H9 (cell line): ENCODE data around the gene TKFC. TPM values are rescaled to one million over a fixed set of nuclear protein-coding genes. Genes with fewer than 3 reads are reported as not detected.

Experiments used
- DNase-seq: peaks from one replicate; pipeline ENCODE4 v3.0.0-alpha.2; 2017
- H2AFZ ChIP-seq: one replicate; pipeline ENCODE4 v1.6.1; 2013; ENCODE audit warnings: mild to moderate bottlenecking, low read length, control low read depth, moderate library complexity
- H2AK5ac ChIP-seq: 2 replicates; pipeline ENCODE4 v1.6.1; 2013; ENCODE audit warnings: low read length, control low read depth, mixed read lengths; ENCODE audit not compliant: insufficient read length
- H2BK120ac ChIP-seq: one replicate; pipeline ENCODE4 v1.6.1; 2013; ENCODE audit warnings: low read depth, mild to moderate bottlenecking, low read length, control low read depth, inconsistent platforms; ENCODE audit not compliant: poor library complexity, severe bottlenecking
- H2BK12ac ChIP-seq: 2 replicates; pipeline ENCODE4 v1.6.1; 2013; ENCODE audit warnings: low read length, control low read depth, mixed read lengths, low read depth; ENCODE audit not compliant: insufficient read length
- H2BK15ac ChIP-seq: 2 replicates; pipeline ENCODE4 v1.6.1; 2013; ENCODE audit warnings: low read depth, low read length, control low read depth
- H2BK20ac ChIP-seq: one replicate; pipeline ENCODE4 v1.6.1; 2013; ENCODE audit warnings: low read depth, mild to moderate bottlenecking, low read length, control low read depth, inconsistent platforms; ENCODE audit not compliant: poor library complexity, severe bottlenecking
- H2BK5ac ChIP-seq: 2 replicates; pipeline ENCODE4 v1.6.1; 2013; ENCODE audit warnings: low read length, control low read depth, mixed read lengths; ENCODE audit not compliant: insufficient read length
- H3K14ac ChIP-seq: 2 replicates; pipeline ENCODE4 v1.6.1; 2013; ENCODE audit warnings: low read length, control low read depth; ENCODE audit not compliant: insufficient read depth
- H3K18ac ChIP-seq: 2 replicates; pipeline ENCODE4 v1.6.1; 2013; ENCODE audit warnings: low read depth, mild to moderate bottlenecking, mixed read lengths, low read length, control low read depth; ENCODE audit not compliant: insufficient read length
- H3K23ac ChIP-seq: 2 replicates; pipeline ENCODE4 v1.6.1; 2013; ENCODE audit warnings: low read length, control low read depth, mixed read lengths, low read depth; ENCODE audit not compliant: insufficient read length
- H3K23me2 ChIP-seq: 2 replicates; pipeline ENCODE4 v1.6.1; 2013; ENCODE audit warnings: low read depth, mild to moderate bottlenecking, mixed read lengths, low read length, control low read depth; ENCODE audit not compliant: insufficient read length, poor library complexity, severe bottlenecking
- H3K27ac ChIP-seq: 2 replicates; pipeline ENCODE4 v1.5.1; 2013; ENCODE audit warnings: low read length, control low read depth, mixed read lengths, low read depth; ENCODE audit not compliant: insufficient read length
- H3K27me3 ChIP-seq: 2 replicates; pipeline ENCODE4 v1.6.1; 2013; ENCODE audit warnings: low read length, control low read depth, inconsistent platforms; ENCODE audit not compliant: insufficient read depth
- H3K4ac ChIP-seq: 2 replicates; pipeline ENCODE4 v1.6.1; 2013; ENCODE audit warnings: low read depth, mild to moderate bottlenecking, control low read depth, inconsistent platforms, low read length, moderate library complexity
- H3K4me1 ChIP-seq: 2 replicates; pipeline ENCODE4 v1.6.1; 2013; ENCODE audit warnings: low read length, control low read depth, inconsistent platforms; ENCODE audit not compliant: insufficient read depth
- H3K4me2 ChIP-seq: 2 replicates; pipeline ENCODE4 v1.6.1; 2013; ENCODE audit warnings: low read length, control low read depth, mixed read lengths; ENCODE audit not compliant: insufficient read length, insufficient read depth
- H3K56ac ChIP-seq: 2 replicates; pipeline ENCODE4 v1.6.1; 2013; ENCODE audit warnings: low read depth, mild to moderate bottlenecking, mixed read lengths, low read length, control low read depth; ENCODE audit not compliant: insufficient read length
- H3K79me1 ChIP-seq: 2 replicates; pipeline ENCODE4 v1.6.1; 2013; ENCODE audit warnings: low read depth, mild to moderate bottlenecking, moderate library complexity, low read length, control low read depth, inconsistent platforms; ENCODE audit not compliant: insufficient read depth, poor library complexity, severe bottlenecking
- H3K79me2 ChIP-seq: 2 replicates; pipeline ENCODE4 v1.6.1; 2013; ENCODE audit warnings: low read length, control low read depth, inconsistent platforms; ENCODE audit not compliant: insufficient read depth
- H3K9ac ChIP-seq: 2 replicates; pipeline ENCODE4 v1.6.1; 2013; ENCODE audit warnings: low read length, control low read depth, mixed read lengths; ENCODE audit not compliant: insufficient read length; ENCODE audit errors: extremely low read depth
- H3K9me3 ChIP-seq: one replicate; pipeline ENCODE4 v1.6.1; 2013; ENCODE audit warnings: low read depth, low read length, inconsistent platforms; ENCODE audit not compliant: control insufficient read depth
- H3T11ph ChIP-seq: one replicate; pipeline ENCODE4 v1.6.1; 2013; ENCODE audit warnings: mild to moderate bottlenecking, low read length, control low read depth, inconsistent platforms
- H4K20me1 ChIP-seq: one replicate; pipeline ENCODE4 v1.6.1; 2013; ENCODE audit not compliant: control insufficient read depth, insufficient read length, insufficient read depth
- H4K5ac ChIP-seq: 2 replicates; pipeline ENCODE4 v1.6.1; 2013; ENCODE audit warnings: low read depth, mild to moderate bottlenecking, mixed read lengths, low read length, control low read depth; ENCODE audit not compliant: insufficient read length
- H4K8ac ChIP-seq: replicated peaks from 2 replicates; pipeline ENCODE4 v1.6.1; 2013; ENCODE audit warnings: low read length, control low read depth, mixed read lengths, low read depth; ENCODE audit not compliant: insufficient read length
- H4K91ac ChIP-seq: 2 replicates; pipeline ENCODE4 v1.6.1; 2013; ENCODE audit warnings: low read depth, mild to moderate bottlenecking, moderate library complexity, mixed read lengths, low read length, control low read depth; ENCODE audit not compliant: insufficient read length
- H3K27ac Mint-ChIP-seq, 3 experiments: 2 replicates in 2 of 3; 3 replicates in 1 of 3; pipeline ENCODE4 v1.8.0; 2020 to 2021; ENCODE audit warnings: mixed read lengths in 3 of 3, mild to moderate bottlenecking in 1 of 3, moderate library complexity in 1 of 3
- H3K27me3 Mint-ChIP-seq: 2 replicates; pipeline ENCODE4 v1.8.0; 2021; ENCODE audit warnings: low read depth, mild to moderate bottlenecking, moderate library complexity, mixed read lengths
- H3K36me3 Mint-ChIP-seq, 3 experiments: 2 replicates in 2 of 3; 3 replicates in 1 of 3; pipeline ENCODE4 v1.8.0; 2020 to 2021; ENCODE audit warnings: low read depth in 3 of 3, mixed read lengths in 3 of 3; ENCODE audit not compliant: insufficient read depth in 1 of 3
- H3K4me1 Mint-ChIP-seq, 2 experiments: 2 replicates each; pipeline ENCODE4 v1.8.0; 2020; ENCODE audit warnings: mixed read lengths in 2 of 2
- H3K4me3 Mint-ChIP-seq, 2 experiments: 2 replicates in 1 of 2; 3 replicates in 1 of 2; pipeline ENCODE4 v1.8.0; 2020 to 2021; ENCODE audit warnings: mild to moderate bottlenecking in 2 of 2, mixed read lengths in 2 of 2, moderate library complexity in 1 of 2
- H3K9me3 Mint-ChIP-seq, 2 experiments: 2 replicates in 1 of 2; 3 replicates in 1 of 2; pipeline ENCODE4 v1.8.0; 2020; ENCODE audit warnings: mild to moderate bottlenecking in 2 of 2, mixed read lengths in 2 of 2, moderate library complexity in 1 of 2
- CTCF ChIP-seq: fragments of 200-600 bp; sonication (generic); conservative IDR thresholded peaks from 3 replicates; pipeline ENCODE4 v1.8.0; 2021; ENCODE audit warnings: antibody characterized with exemption, mild to moderate bottlenecking
- WGBS: extraction: QIAGEN DNeasy Blood & Tissue Kit; methylation state at CpG from one replicate; pipeline ENCODE4 v1.1.7; 2013; ENCODE audit warnings: missing lambda C conversion rate, low lambda C conversion rate, mixed read lengths; ENCODE audit not compliant: insufficient read length; ENCODE audit errors: extremely low coverage; 5-methylcytosine and 5-hydroxymethylcytosine counted together
- total RNA-seq: library from RNA; stranded (reverse); gene quantifications from 2 replicates; pipeline ENCODE4 v1.2.1, GENCODE V29; 2021

Gene TKFC
- total RNA-seq, 1 experiment from 2014 or later: 59.0 TPM

GRCh38 chr11:61302550-61302949 lies 30.5 kb upstream of the TKFC start:
- Mint-ChIP-seq H3K4me1 (peaks cover 15 to 16% of the 10 kb centered on the region in 2 experiments), H3K36me3 (peaks cover 34 to 79% (median 59%) of the 10 kb centered on the region in 3 experiments; a peak in 6 of 7 replicates), H3K27ac (no peak overlapping the region), H3K9me3 (no peaks in the 10 kb centered on the region), H3K4me3 (no peak overlapping the region), H3K27me3 (no peaks in the 10 kb centered on the region)
- Histone ChIP-seq H4K20me1 (no peaks in the 10 kb centered on the region), H4K91ac (no peak overlapping the region), H2BK120ac (no peak overlapping the region), H3K27me3 (no peaks in the 10 kb centered on the region), H3K4me1 (no peaks in the 10 kb centered on the region), H2AK5ac (no peak overlapping the region), H2BK20ac (no peak overlapping the region), H3K27ac (no peak overlapping the region), H2BK12ac (no peak overlapping the region), H3K9ac (no peak overlapping the region), H3K4ac (no peak overlapping the region), H3K56ac (no peak overlapping the region), H3T11ph (no peak overlapping the region), H3K23me2 (no peaks in the 10 kb centered on the region), H3K79me1 (no peaks in the 10 kb centered on the region), H3K9me3 (no peaks in the 10 kb centered on the region), H3K79me2 (no peaks in the 10 kb centered on the region), H3K23ac (no peak overlapping the region), H4K8ac (no peak overlapping the region), H4K5ac (no peak overlapping the region), H3K4me2 (no peak overlapping the region), H2AFZ (no peak overlapping the region), H3K18ac (no peak overlapping the region), H2BK5ac (no peak overlapping the region), H3K14ac (no peak overlapping the region), H2BK15ac (no peak overlapping the region)
- no CpG with 5 or more reads among the region's 13 CpGs for WGBS
- TF ChIP-seq CTCF: no peak
- no peak for DNase-seq
